ENCODE data around the gene RHBDF2.

- TF ChIP-seq POLR2A (IDR thresholded peaks at IDR 0.05) = no peak
- no peak for TF ChIP-seq CTCF (IDR thresholded peaks at IDR 0.05)
- TF ChIP-seq EP300 (IDR thresholded peaks at IDR 0.05) = no peak
These were observed 30.3 kb upstream of the RHBDF2 start for GRCh38 chr17:76531486-76532038.
